ENCODE measurements around the gene EIF6. TPM values are rescaled to one million over a fixed set of nuclear protein-coding genes. Genes with fewer than 3 reads are reported as not detected.

EIF6 gene
- total RNA-seq, 1 experiment from 2014 or later = 420 TPM

DNA sequence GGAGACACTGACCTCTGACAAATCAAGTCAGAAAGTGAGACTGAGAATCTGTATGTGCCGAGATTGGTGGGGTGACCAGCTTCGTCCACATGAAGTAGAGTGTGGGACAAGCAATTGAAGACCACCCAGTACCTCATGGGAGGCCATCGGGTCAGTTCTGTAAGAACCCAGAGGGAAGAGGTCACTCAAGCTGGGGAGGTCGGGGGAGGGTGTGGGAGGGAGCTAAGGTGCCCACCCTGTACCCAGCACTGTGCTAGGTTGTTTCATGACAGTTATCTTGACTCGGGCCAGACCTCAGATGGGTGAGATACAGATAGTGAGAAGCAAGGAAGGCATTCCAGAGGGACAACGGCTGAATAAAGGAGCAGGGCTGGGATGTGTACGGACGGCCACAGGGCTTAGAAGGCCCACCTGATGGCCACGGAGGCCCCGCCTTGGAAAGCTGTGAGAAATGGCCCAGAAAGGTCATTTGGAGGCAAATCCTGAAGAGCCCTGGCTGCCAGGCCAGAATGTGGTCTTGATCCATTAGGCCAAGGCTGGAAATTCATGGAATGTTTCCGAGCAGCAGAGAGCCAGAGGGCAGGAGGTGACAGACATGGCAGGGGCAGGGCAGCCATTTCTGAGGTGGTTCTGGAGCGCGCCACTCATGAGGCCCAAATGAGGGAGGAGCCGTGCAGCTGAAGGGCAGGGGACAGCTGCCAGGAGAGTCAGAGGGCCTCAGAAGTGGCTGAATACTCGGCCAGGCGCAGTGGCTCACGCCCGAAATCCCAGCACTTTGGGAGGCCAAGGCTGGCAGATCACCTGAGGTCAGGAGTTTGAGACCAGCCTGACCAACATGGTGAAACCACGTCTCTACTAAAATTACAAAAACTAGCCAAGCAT lies 14.3 kb downstream of the EIF6 start:
- H3K27me3 Mint-ChIP-seq (ENCODE audit: insufficient read depth, unreplicated experiment) = no peaks in the 10 kb centered on the region
- Histone ChIP-seq H3K27me3 (replicated peaks; ENCODE audit: control insufficient read depth, insufficient read depth, low read length) (no peaks in the 10 kb centered on the region), H3K36me3 (ENCODE audit: control insufficient read depth, insufficient read depth, low read length) (no peaks in the 10 kb centered on the region), H3K4me3 (ENCODE audit: low read depth, low read length) (no peak overlapping the region), H3K9me3 (no peaks in the 10 kb centered on the region), H3K4me1 (peaks cover 9% of the 10 kb centered on the region)
- ChIA-PET POLR2A (interaction anchor here (0.6 to 1.0 kb wide), 2 partner anchors 14 to 16 kb away, joined by 3 read pairs; partner anchors contain the start of gene EIF6), CTCF (interaction anchor here (1.0 to 9.0 kb wide), 6 partner anchors 62 to 396 kb away, joined by 3 to 354 read pairs (median 8); partner anchors contain the start of gene EDEM2)
- no peak for DNase-seq
- peaks cover 29% of the 10 kb centered on the region for H3K36me3 Mint-ChIP-seq (ENCODE audit: insufficient read depth, unreplicated experiment)
- H3K27ac Mint-ChIP-seq (ENCODE audit: unreplicated experiment) = peak overlapping the region; percentile 38
- H3K4me1 Mint-ChIP-seq (ENCODE audit: low read depth, unreplicated experiment) = peaks cover 14% of the 10 kb centered on the region
- H3K4me3 Mint-ChIP-seq (ENCODE audit: unreplicated experiment) = no peak overlapping the region
- intact Hi-C loops (cut with micrococcal nuclease; ENCODE audit: unreplicated experiment) = no loop called here
- no TSS peak for BruUV-seq (replicated peaks)
- TF ChIP-seq, protein P1, sequence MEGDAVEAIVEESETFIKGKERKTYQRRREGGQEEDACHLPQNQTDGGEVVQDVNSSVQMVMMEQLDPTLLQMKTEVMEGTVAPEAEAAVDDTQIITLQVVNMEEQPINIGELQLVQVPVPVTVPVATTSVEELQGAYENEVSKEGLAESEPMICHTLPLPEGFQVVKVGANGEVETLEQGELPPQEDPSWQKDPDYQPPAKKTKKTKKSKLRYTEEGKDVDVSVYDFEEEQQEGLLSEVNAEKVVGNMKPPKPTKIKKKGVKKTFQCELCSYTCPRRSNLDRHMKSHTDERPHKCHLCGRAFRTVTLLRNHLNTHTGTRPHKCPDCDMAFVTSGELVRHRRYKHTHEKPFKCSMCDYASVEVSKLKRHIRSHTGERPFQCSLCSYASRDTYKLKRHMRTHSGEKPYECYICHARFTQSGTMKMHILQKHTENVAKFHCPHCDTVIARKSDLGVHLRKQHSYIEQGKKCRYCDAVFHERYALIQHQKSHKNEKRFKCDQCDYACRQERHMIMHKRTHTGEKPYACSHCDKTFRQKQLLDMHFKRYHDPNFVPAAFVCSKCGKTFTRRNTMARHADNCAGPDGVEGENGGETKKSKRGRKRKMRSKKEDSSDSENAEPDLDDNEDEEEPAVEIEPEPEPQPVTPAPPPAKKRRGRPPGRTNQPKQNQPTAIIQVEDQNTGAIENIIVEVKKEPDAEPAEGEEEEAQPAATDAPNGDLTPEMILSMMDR (IDR thresholded peaks at IDR 0.05; ENCODE audit: insufficient read depth in 1 of 2, low read depth in 1 of 2, low read length in 1 of 2, severe bottlenecking in 1 of 2, unreplicated experiment in 1 of 2) = no peak
- H3K9me3 Mint-ChIP-seq (ENCODE audit: unreplicated experiment) = no peaks in the 10 kb centered on the region

DNA sequence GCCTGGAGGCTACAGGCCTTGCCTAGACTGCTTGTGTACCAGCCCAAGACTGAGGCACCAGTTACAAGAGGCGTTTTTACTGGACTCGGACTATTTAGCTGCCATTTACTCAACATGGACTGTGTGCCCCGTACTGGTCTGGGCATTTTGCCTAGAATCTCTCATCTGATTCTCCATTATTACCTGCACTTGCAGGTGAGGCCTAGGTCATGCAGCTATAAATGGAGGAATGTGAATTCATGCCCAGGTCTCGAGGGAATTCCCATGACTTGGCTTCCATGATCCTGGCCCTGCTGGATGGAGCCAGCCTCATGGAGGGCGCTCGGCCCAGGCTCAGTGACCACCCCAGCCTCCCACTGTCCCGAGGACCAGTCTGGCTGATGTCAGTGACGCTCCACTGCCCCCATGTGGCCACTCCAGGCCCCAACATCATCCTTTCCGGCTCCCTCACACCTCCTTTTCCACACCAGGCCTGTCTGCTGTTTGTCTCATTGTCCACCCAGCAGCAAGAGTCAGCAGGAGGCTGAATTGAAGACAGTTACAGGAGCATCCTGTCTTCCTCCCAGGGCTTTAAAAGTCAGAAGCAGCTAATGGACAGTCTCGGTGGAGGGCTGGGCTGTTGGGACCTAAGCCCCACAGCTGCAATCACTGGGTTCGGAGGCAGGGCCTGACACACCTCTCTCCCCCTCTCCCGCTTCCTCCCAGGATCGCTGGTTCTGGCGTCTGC lies 15.4 kb downstream of the EIF6 start:
- Histone ChIP-seq H3K9me3 (no peaks in the 10 kb centered on the region), H3K4me3 (ENCODE audit: low read depth, low read length) (no peak overlapping the region), H3K27me3 (replicated peaks; ENCODE audit: control insufficient read depth, insufficient read depth, low read length) (no peaks in the 10 kb centered on the region), H3K36me3 (ENCODE audit: control insufficient read depth, insufficient read depth, low read length) (no peaks in the 10 kb centered on the region), H3K4me1 (peaks cover 19% of the 10 kb centered on the region)
- Mint-ChIP-seq H3K36me3 (ENCODE audit: insufficient read depth, unreplicated experiment) (peaks cover 36% of the 10 kb centered on the region), H3K27me3 (ENCODE audit: insufficient read depth, unreplicated experiment) (no peaks in the 10 kb centered on the region), H3K4me1 (ENCODE audit: low read depth, unreplicated experiment) (peaks cover 21% of the 10 kb centered on the region), H3K27ac (ENCODE audit: unreplicated experiment) (peak overlapping the region; percentile 38), H3K4me3 (ENCODE audit: unreplicated experiment) (no peak overlapping the region), H3K9me3 (ENCODE audit: unreplicated experiment) (no peaks in the 10 kb centered on the region)
- no TSS peak for BruUV-seq (replicated peaks)
- peak; percentile 88 to 93 for DNase-seq
- TF ChIP-seq, protein P1 (IDR thresholded peaks at IDR 0.05; ENCODE audit: insufficient read depth in 1 of 2, low read depth in 1 of 2, low read length in 1 of 2, severe bottlenecking in 1 of 2, unreplicated experiment in 1 of 2) = peak; percentile 97 to 99
- intact Hi-C loops (cut with micrococcal nuclease; ENCODE audit: unreplicated experiment) = loop anchor here (1.0 kb wide), 2 partner anchors 61 to 124 kb away; no protein-coding TSS in a partner anchor
- POLR2A ChIA-PET = interaction anchor here (0.6 kb wide), 1 partner anchor 17 kb away, joined by 3 read pairs; no protein-coding TSS in a partner anchor
- CTCF ChIA-PET = interaction anchor here (0.6 to 9.0 kb wide), 10 partner anchors 9 to 395 kb away, joined by 3 to 354 read pairs (median 4); partner anchors contain the start of genes EDEM2 and MMP24OS

DNA sequence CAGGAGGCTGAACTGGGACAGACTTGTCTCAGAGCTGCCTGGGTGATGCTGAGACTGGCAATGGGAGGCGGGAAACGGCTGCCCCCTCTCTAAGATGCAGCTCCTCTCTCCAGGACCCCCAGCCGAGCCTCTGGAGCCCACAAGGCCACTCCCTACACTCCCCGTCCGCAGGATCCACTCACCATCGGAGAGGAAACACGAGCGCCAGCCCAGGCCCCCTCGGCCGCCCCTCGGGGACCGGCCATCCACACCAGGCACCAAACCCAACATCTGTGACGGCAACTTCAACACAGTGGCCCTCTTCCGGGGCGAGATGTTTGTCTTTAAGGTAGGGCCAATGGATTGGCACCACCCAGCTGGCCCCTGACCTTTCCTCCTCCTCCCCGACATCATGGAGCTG lies 17.5 kb downstream of the EIF6 start:
- Mint-ChIP-seq H3K9me3 (ENCODE audit: unreplicated experiment) (no peaks in the 10 kb centered on the region), H3K4me3 (ENCODE audit: unreplicated experiment) (no peak overlapping the region), H3K4me1 (ENCODE audit: low read depth, unreplicated experiment) (peaks cover 34% of the 10 kb centered on the region), H3K36me3 (ENCODE audit: insufficient read depth, unreplicated experiment) (peaks cover 39% of the 10 kb centered on the region), H3K27me3 (ENCODE audit: insufficient read depth, unreplicated experiment) (no peaks in the 10 kb centered on the region), H3K27ac (ENCODE audit: unreplicated experiment) (no peak overlapping the region)
- DNase-seq = no peak
- Histone ChIP-seq H3K36me3 (ENCODE audit: control insufficient read depth, insufficient read depth, low read length) (no peaks in the 10 kb centered on the region; the same call in 1 of the 2 replicates), H3K9me3 (no peaks in the 10 kb centered on the region), H3K27me3 (replicated peaks; ENCODE audit: control insufficient read depth, insufficient read depth, low read length) (no peaks in the 10 kb centered on the region), H3K4me1 (peaks cover 35% of the 10 kb centered on the region), H3K4me3 (ENCODE audit: low read depth, low read length) (no peak overlapping the region)
- ChIA-PET POLR2A (no interaction called here), CTCF (interaction anchor here (1.3 to 9.0 kb wide), 2 partner anchors 123 to 171 kb away, joined by 5 to 354 read pairs; partner anchors contain the start of gene EDEM2)
- no TSS peak for BruUV-seq (replicated peaks)
- intact Hi-C loops (cut with micrococcal nuclease; ENCODE audit: unreplicated experiment) = no loop called here
- TF ChIP-seq, protein P1 (IDR thresholded peaks at IDR 0.05; ENCODE audit: insufficient read depth in 1 of 2, low read depth in 1 of 2, low read length in 1 of 2, severe bottlenecking in 1 of 2, unreplicated experiment in 1 of 2) = no peak

Measured in Caco-2 (cell line).